ENCODE data around the gene ZBTB18.

Gene ZBTB18

DNA sequence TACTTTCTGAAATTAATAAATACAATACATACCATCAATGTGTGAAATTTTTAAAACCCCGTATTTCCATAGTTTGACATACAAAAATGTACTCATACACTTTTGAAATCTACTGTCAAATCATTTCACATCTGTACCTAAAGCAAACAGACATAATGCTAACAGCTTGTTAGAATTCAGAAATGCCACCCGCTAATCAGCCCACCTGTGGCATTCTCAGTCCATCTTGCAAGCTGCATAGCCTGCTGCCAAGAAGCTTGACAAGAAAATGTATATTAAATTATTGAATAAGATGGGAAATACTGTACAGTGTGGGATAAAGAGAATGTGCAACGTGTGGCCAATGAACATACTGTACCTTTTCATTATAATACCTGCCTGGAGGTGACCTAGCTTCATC, 55.1 kb downstream of the ZBTB18 start:
- TF ChIP-seq, protein P1, sequence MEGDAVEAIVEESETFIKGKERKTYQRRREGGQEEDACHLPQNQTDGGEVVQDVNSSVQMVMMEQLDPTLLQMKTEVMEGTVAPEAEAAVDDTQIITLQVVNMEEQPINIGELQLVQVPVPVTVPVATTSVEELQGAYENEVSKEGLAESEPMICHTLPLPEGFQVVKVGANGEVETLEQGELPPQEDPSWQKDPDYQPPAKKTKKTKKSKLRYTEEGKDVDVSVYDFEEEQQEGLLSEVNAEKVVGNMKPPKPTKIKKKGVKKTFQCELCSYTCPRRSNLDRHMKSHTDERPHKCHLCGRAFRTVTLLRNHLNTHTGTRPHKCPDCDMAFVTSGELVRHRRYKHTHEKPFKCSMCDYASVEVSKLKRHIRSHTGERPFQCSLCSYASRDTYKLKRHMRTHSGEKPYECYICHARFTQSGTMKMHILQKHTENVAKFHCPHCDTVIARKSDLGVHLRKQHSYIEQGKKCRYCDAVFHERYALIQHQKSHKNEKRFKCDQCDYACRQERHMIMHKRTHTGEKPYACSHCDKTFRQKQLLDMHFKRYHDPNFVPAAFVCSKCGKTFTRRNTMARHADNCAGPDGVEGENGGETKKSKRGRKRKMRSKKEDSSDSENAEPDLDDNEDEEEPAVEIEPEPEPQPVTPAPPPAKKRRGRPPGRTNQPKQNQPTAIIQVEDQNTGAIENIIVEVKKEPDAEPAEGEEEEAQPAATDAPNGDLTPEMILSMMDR (IDR thresholded peaks at IDR 0.05; ENCODE audit: low read depth, low read length), result no peak
- TF ChIP-seq POLR2A (IDR thresholded peaks at IDR 0.05; ENCODE audit: extremely low read depth, insufficient read length) (no peak), MYC (IDR thresholded peaks at IDR 0.05; ENCODE audit: low read depth, low read length) (no peak)
- TF ChIP-seq, protein P2, sequence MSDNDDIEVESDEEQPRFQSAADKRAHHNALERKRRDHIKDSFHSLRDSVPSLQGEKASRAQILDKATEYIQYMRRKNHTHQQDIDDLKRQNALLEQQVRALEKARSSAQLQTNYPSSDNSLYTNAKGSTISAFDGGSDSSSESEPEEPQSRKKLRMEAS (IDR thresholded peaks at IDR 0.05; ENCODE audit: low read depth, low read length), result no peak
- no peak overlapping the region for H3K4me3 ChIP-seq (ENCODE audit: low read depth, low read length)
- no peak for DNase-seq (ENCODE audit: low read depth)
